ENCODE measurements around the gene PRICKLE3. TPM values are rescaled to one million over a fixed set of nuclear protein-coding genes. Genes with fewer than 3 reads are reported as not detected.

The PRICKLE3 gene
- total RNA-seq, 2 experiments from 2014 or later = 1.8 to 2.3 TPM

- H3K9me3 ChIP-seq (ENCODE audit: control insufficient read depth in 1 of 2, insufficient read depth in 1 of 2, low read length in 2 of 2) = no peaks in the 10 kb centered on the region
- Mint-ChIP-seq H3K27me3 (no peaks in the 10 kb centered on the region), H3K4me1 (ENCODE audit: low read depth) (peaks cover 44% of the 10 kb centered on the region), H3K4me3 (peak within 1 kb of the TSS; percentile 54), H3K36me3 (ENCODE audit: low read depth) (peaks cover 9% of the 10 kb centered on the region), H3K27ac (no peak within 1 kb of the TSS), H3K9me3 (no peaks in the 10 kb centered on the region)
- DNase-seq = no peak
- no peaks in the 10 kb centered on the region for H3K27me3 ChIP-seq (ENCODE audit: control insufficient read depth in 1 of 2, insufficient read depth in 2 of 2, low read length in 2 of 2)
- intact Hi-C loops (cut with DNase I, micrococcal nuclease) = loop anchor here in 1 of 2 experiments (5.0 kb wide), 3 partner anchors 34 to 1396 kb away; partner anchors contain the start of genes PPP1R3F and ZNF81
- H3K4me3 ChIP-seq (ENCODE audit: low read length) = no peak within 1 kb of the TSS
- H3K36me3 ChIP-seq (ENCODE audit: insufficient read depth, low read length) = no peaks in the 10 kb centered on the region
- ChIA-PET CTCF (no interaction called here), POLR2A (interaction anchor here (1.3 kb wide), 1 partner anchor 42 kb away, joined by 4 read pairs; no protein-coding TSS in a partner anchor)
- TF ChIP-seq CTCF (IDR thresholded peaks at IDR 0.05) = no peak
- H3K4me1 ChIP-seq (ENCODE audit: insufficient read depth, low read length) = peaks cover 42% of the 10 kb centered on the region
- ATAC-seq (ENCODE audit: poor library complexity) = no peak
- H3K27ac ChIP-seq (ENCODE audit: low read depth in 1 of 2, low read length in 2 of 2) = no peak within 1 kb of the TSS
Measured at GRCh38 chrX:49233176-49233575, 47.0 kb upstream of the PRICKLE3 start, which contains the start of gene CACNA1F. TSS of gene CACNA1F (minus strand) at chrX:49233340. CDS start at chrX:49233309, 31 bp downstream.

GRCh38 chrX:49232525-49232924, 46.4 kb upstream of the PRICKLE3 start:
- Histone ChIP-seq H3K4me1 (ENCODE audit: insufficient read depth, low read length) (peaks cover 39% of the 10 kb centered on the region), H3K4me3 (ENCODE audit: low read length) (no peak overlapping the region), H3K27ac (ENCODE audit: low read depth in 1 of 2, low read length in 2 of 2) (no peak overlapping the region), H3K36me3 (ENCODE audit: insufficient read depth, low read length) (no peaks in the 10 kb centered on the region), H3K27me3 (ENCODE audit: control insufficient read depth in 1 of 2, insufficient read depth in 2 of 2, low read length in 2 of 2) (no peaks in the 10 kb centered on the region), H3K9me3 (ENCODE audit: control insufficient read depth in 1 of 2, insufficient read depth in 1 of 2, low read length in 2 of 2) (no peaks in the 10 kb centered on the region)
- Mint-ChIP-seq H3K36me3 (ENCODE audit: low read depth) (peaks cover 9% of the 10 kb centered on the region), H3K4me3 (peak overlapping the region; percentile 54), H3K27ac (no peak overlapping the region), H3K27me3 (no peaks in the 10 kb centered on the region), H3K4me1 (ENCODE audit: low read depth) (peaks cover 44% of the 10 kb centered on the region), H3K9me3 (no peaks in the 10 kb centered on the region)
- TF ChIP-seq CTCF (IDR thresholded peaks at IDR 0.05) = no peak
- DNase-seq (no peak), ATAC-seq (ENCODE audit: poor library complexity) (no peak)
- ChIA-PET POLR2A (no interaction called here), CTCF (no interaction called here)
- intact Hi-C loops (cut with DNase I, micrococcal nuclease) = loop anchor here in 1 of 2 experiments (5.0 kb wide), 3 partner anchors 35 to 1395 kb away; partner anchors contain the start of genes PPP1R3F and ZNF81

- intact Hi-C loops (cut with DNase I, micrococcal nuclease) = loop anchor here in 1 of 2 experiments (5.0 kb wide), 3 partner anchors 36 to 1394 kb away; partner anchors contain the start of genes PPP1R3F and ZNF81
- CTCF ChIA-PET = no interaction called here
- H3K9me3 ChIP-seq (ENCODE audit: control insufficient read depth in 1 of 2, insufficient read depth in 1 of 2, low read length in 2 of 2) = no peaks in the 10 kb centered on the region
- H3K4me3 Mint-ChIP-seq = peak overlapping the region; percentile 34
- POLR2A ChIA-PET = interaction anchor here (0.6 kb wide), 1 partner anchor 8 kb away, joined by 3 read pairs; no protein-coding TSS in a partner anchor
- peaks cover 4% of the 10 kb centered on the region for H3K36me3 Mint-ChIP-seq (ENCODE audit: low read depth)
- H3K36me3 ChIP-seq (ENCODE audit: insufficient read depth, low read length) = no peaks in the 10 kb centered on the region
- peaks cover 34% of the 10 kb centered on the region for H3K4me1 Mint-ChIP-seq (ENCODE audit: low read depth)
- no peaks in the 10 kb centered on the region for H3K27me3 Mint-ChIP-seq
- H3K27ac ChIP-seq (ENCODE audit: low read depth in 1 of 2, low read length in 2 of 2) = no peak overlapping the region
- DNase-seq (no peak), ATAC-seq (ENCODE audit: poor library complexity) (no peak)
- H3K4me3 ChIP-seq (ENCODE audit: low read length) = peak overlapping the region; percentile 53
- peak overlapping the region; percentile 87 for H3K27ac Mint-ChIP-seq
- no peak for TF ChIP-seq CTCF (IDR thresholded peaks at IDR 0.05)
- H3K4me1 ChIP-seq (ENCODE audit: insufficient read depth, low read length) = peaks cover 28% of the 10 kb centered on the region
- no peaks in the 10 kb centered on the region for H3K27me3 ChIP-seq (ENCODE audit: control insufficient read depth in 1 of 2, insufficient read depth in 2 of 2, low read length in 2 of 2)
- H3K9me3 Mint-ChIP-seq = no peaks in the 10 kb centered on the region
Measured at GRCh38 chrX:49231333-49232000, 45.3 kb upstream of the PRICKLE3 start.
